Measurements from ENCODE around the gene RASSF7. TPM values are rescaled to one million over a fixed set of nuclear protein-coding genes. Genes with fewer than 3 reads are reported as not detected.
A peak's percentile ranks its signal among the peaks of the same experiment; 100 is the strongest.

The RASSF7 gene
- total RNA-seq, 2 experiments from 2014 or later = 16.8 to 17.3 TPM

- H3K4me1 Mint-ChIP-seq (ENCODE audit: low read depth) = peaks cover 42% of the 10 kb centered on the region
- no peak for TF ChIP-seq CTCF (IDR thresholded peaks at IDR 0.05)
- ATAC-seq = peak; percentile 90
- DNase-seq = peak; percentile 97
- intact Hi-C loops (cut with micrococcal nuclease) = no loop called here
- H3K36me3 Mint-ChIP-seq (ENCODE audit: low read depth) = peaks cover 21% of the 10 kb centered on the region
- no peaks in the 10 kb centered on the region for H3K9me3 Mint-ChIP-seq
- H3K4me3 Mint-ChIP-seq = peak within 1 kb of the TSS; percentile 87
- ChIA-PET CTCF (interaction anchor here (1.0 kb wide), 1 partner anchor 150 kb away, joined by 3 read pairs; no protein-coding TSS in a partner anchor), POLR2A (interaction anchor here (0.6 to 2.1 kb wide), 19 partner anchors 9 to 309 kb away, joined by 3 to 8 read pairs (median 4); partner anchors contain the start of genes IRF7, TALDO1 and TMEM80)
- H3K27me3 Mint-ChIP-seq = peaks cover 11% of the 10 kb centered on the region
- H3K27ac Mint-ChIP-seq = peak within 1 kb of the TSS; percentile 99
Measured at GRCh38 chr11:575996-576768, 15.4 kb downstream of the RASSF7 start, which contains the start of gene PHRF1. Gene PHRF1, plus strand, starts transcription at chr11:576470. Its CDS starts 5,043 bp downstream, at chr11:581513.

DNA sequence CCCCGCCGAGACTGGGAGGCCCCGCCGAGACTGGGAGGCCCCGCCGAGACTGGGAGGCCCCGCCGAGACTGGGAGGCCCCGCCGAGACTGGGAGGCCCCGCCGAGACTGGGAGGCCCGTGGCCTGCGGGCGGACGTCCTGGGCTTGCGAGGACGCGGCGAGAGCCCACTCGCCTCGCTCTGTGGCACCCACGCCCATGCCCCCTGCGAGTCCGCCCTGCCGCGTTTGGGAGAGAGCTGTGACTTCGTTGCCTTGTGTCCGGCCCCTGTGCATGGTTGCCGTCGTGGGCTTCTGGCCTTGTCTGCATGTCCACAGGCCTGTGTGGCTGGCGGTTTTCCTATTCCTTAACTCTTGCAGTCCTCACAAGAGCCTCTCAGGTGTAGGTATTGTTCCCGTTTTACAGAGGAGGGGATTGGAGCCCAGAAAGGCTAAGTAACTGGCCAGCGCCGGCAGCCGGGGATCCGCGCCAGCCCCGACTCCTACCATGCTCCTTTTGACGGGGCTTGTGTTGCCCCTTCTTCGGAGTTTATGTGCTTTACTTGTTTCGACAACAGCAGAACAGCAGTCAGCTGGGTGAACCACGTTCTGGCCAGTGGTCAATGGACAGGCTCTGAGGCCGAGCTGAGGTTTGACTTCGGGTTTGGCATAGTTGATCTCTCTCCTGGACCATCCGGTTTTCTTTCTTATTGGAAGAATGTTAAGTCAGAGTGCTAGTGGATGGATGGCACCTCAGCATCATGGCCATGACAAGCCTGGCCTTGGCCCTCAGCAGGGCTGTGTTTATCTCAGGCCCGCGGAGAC, 16.2 kb downstream of the RASSF7 start:
- peaks cover 11% of the 10 kb centered on the region for H3K27me3 Mint-ChIP-seq
- POLR2A ChIA-PET = interaction anchor here (1.0 to 2.0 kb wide), 11 partner anchors 8 to 310 kb away, joined by 3 to 7 read pairs (median 4); partner anchors contain the start of genes TALDO1 and TMEM80
- H3K4me1 Mint-ChIP-seq (ENCODE audit: low read depth) = peaks cover 47% of the 10 kb centered on the region
- no peak for DNase-seq
- ATAC-seq = no peak
- peak overlapping the region; percentile 87 for H3K27ac Mint-ChIP-seq
- CTCF ChIA-PET = no interaction called here
- intact Hi-C loops (cut with micrococcal nuclease) = no loop called here
- H3K9me3 Mint-ChIP-seq = no peaks in the 10 kb centered on the region
- no peak for TF ChIP-seq CTCF (IDR thresholded peaks at IDR 0.05)
- H3K4me3 Mint-ChIP-seq = peak overlapping the region; percentile 79
- peaks cover 28% of the 10 kb centered on the region for H3K36me3 Mint-ChIP-seq (ENCODE audit: low read depth)

DNA sequence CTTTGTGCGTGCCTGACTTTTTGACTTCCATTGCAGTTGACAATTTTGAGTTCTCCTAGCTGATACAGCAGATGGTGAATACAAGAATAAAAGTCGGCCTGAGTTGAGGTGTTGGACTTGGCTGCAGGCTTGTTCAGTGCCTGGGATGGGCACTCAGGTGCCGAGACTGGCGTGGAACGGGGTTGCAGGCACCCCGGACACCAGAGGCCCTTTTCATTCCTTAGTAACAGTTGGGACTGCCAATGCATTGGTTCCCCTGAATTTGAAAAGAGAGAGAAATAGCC, 16.8 kb downstream of the RASSF7 start:
- peaks cover 28% of the 10 kb centered on the region for H3K36me3 Mint-ChIP-seq (ENCODE audit: low read depth)
- intact Hi-C loops (cut with micrococcal nuclease) = no loop called here
- ATAC-seq (no peak), DNase-seq (no peak)
- H3K4me1 Mint-ChIP-seq (ENCODE audit: low read depth) = peaks cover 47% of the 10 kb centered on the region
- ChIA-PET CTCF (no interaction called here), POLR2A (interaction anchor here (1.0 to 2.0 kb wide), 8 partner anchors 8 to 310 kb away, joined by 3 to 7 read pairs (median 4); no protein-coding TSS in a partner anchor)
- peak overlapping the region; percentile 87 for H3K27ac Mint-ChIP-seq
- peak overlapping the region; percentile 79 for H3K4me3 Mint-ChIP-seq
- no peaks in the 10 kb centered on the region for H3K9me3 Mint-ChIP-seq
- TF ChIP-seq CTCF (IDR thresholded peaks at IDR 0.05) = no peak
- peaks cover 11% of the 10 kb centered on the region for H3K27me3 Mint-ChIP-seq

DNA sequence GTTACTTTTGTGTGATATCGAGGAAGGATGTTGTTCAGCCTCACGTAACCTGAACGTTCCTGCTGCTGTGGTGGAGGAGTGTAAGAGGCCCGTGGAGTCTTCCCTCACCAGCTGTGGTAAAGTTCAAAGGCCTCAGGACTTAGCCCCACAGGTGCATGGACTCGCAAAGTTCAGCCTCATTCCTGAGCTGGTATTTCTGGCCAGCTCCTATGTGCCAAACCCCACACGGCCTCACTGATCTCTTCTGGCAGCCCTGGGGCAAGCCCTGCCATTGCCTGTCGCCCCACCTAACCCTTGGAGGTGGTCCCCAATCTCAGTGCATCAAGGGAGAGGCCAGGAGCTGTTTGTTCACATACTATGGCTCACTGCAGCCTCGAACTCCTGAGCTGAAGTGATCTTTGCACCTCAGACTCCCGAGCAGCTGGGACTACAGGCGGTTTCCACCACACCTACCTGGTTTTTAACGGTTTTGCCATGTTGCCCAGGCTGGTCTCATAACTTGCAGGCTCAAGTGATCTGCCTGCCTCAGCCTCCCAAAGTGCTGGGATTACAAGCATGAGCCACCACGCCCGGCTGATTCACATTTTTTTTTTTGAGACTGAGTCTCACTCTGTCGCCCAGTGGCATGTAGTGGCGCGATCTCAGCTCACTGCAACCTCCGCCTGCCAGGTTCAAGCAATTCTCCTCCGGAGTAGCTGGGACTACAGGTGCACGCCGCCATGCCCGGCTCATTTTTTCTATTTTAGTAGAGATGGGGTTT, 17.7 kb downstream of the RASSF7 start:
- Mint-ChIP-seq H3K36me3 (ENCODE audit: low read depth) (peaks cover 30% of the 10 kb centered on the region), H3K4me1 (ENCODE audit: low read depth) (peaks cover 47% of the 10 kb centered on the region), H3K4me3 (peak overlapping the region; percentile 79), H3K27ac (peak overlapping the region; percentile 87), H3K9me3 (no peaks in the 10 kb centered on the region), H3K27me3 (peaks cover 11% of the 10 kb centered on the region)
- ChIA-PET POLR2A (interaction anchor here (1.1 to 2.0 kb wide), 6 partner anchors 9 to 115 kb away, joined by 4 to 7 read pairs (median 4); no protein-coding TSS in a partner anchor), CTCF (interaction anchor here (1.6 kb wide), 1 partner anchor 24 kb away, joined by 3 read pairs; no protein-coding TSS in a partner anchor)
- TF ChIP-seq CTCF (IDR thresholded peaks at IDR 0.05) = no peak
- intact Hi-C loops (cut with micrococcal nuclease) = no loop called here
- DNase-seq = no peak
- no peak for ATAC-seq
